H9 (cell line): ENCODE data around the gene POFUT2. TPM values are rescaled to one million over a fixed set of nuclear protein-coding genes. Genes with fewer than 3 reads are reported as not detected.

ENCODE experiments used
- DNase-seq: peaks from one replicate; pipeline ENCODE4 v3.0.0-alpha.2; 2017
- H2AFZ ChIP-seq: one replicate; pipeline ENCODE4 v1.6.1; 2013; ENCODE audit warnings: mild to moderate bottlenecking, low read length, control low read depth, moderate library complexity
- H2AK5ac ChIP-seq: 2 replicates; pipeline ENCODE4 v1.6.1; 2013; ENCODE audit warnings: low read length, control low read depth, mixed read lengths; ENCODE audit not compliant: insufficient read length
- H2BK120ac ChIP-seq: one replicate; pipeline ENCODE4 v1.6.1; 2013; ENCODE audit warnings: low read depth, mild to moderate bottlenecking, low read length, control low read depth, inconsistent platforms; ENCODE audit not compliant: poor library complexity, severe bottlenecking
- H2BK12ac ChIP-seq: 2 replicates; pipeline ENCODE4 v1.6.1; 2013; ENCODE audit warnings: low read length, control low read depth, mixed read lengths, low read depth; ENCODE audit not compliant: insufficient read length
- H2BK15ac ChIP-seq: 2 replicates; pipeline ENCODE4 v1.6.1; 2013; ENCODE audit warnings: low read depth, low read length, control low read depth
- H2BK20ac ChIP-seq: one replicate; pipeline ENCODE4 v1.6.1; 2013; ENCODE audit warnings: low read depth, mild to moderate bottlenecking, low read length, control low read depth, inconsistent platforms; ENCODE audit not compliant: poor library complexity, severe bottlenecking
- H2BK5ac ChIP-seq: 2 replicates; pipeline ENCODE4 v1.6.1; 2013; ENCODE audit warnings: low read length, control low read depth, mixed read lengths; ENCODE audit not compliant: insufficient read length
- H3K14ac ChIP-seq: 2 replicates; pipeline ENCODE4 v1.6.1; 2013; ENCODE audit warnings: low read length, control low read depth; ENCODE audit not compliant: insufficient read depth
- H3K18ac ChIP-seq: 2 replicates; pipeline ENCODE4 v1.6.1; 2013; ENCODE audit warnings: low read depth, mild to moderate bottlenecking, mixed read lengths, low read length, control low read depth; ENCODE audit not compliant: insufficient read length
- H3K23ac ChIP-seq: 2 replicates; pipeline ENCODE4 v1.6.1; 2013; ENCODE audit warnings: low read length, control low read depth, mixed read lengths, low read depth; ENCODE audit not compliant: insufficient read length
- H3K23me2 ChIP-seq: 2 replicates; pipeline ENCODE4 v1.6.1; 2013; ENCODE audit warnings: low read depth, mild to moderate bottlenecking, mixed read lengths, low read length, control low read depth; ENCODE audit not compliant: insufficient read length, poor library complexity, severe bottlenecking
- H3K27ac ChIP-seq: 2 replicates; pipeline ENCODE4 v1.5.1; 2013; ENCODE audit warnings: low read length, control low read depth, mixed read lengths, low read depth; ENCODE audit not compliant: insufficient read length
- H3K27me3 ChIP-seq: 2 replicates; pipeline ENCODE4 v1.6.1; 2013; ENCODE audit warnings: low read length, control low read depth, inconsistent platforms; ENCODE audit not compliant: insufficient read depth
- H3K4ac ChIP-seq: 2 replicates; pipeline ENCODE4 v1.6.1; 2013; ENCODE audit warnings: low read depth, mild to moderate bottlenecking, control low read depth, inconsistent platforms, low read length, moderate library complexity
- H3K4me1 ChIP-seq: 2 replicates; pipeline ENCODE4 v1.6.1; 2013; ENCODE audit warnings: low read length, control low read depth, inconsistent platforms; ENCODE audit not compliant: insufficient read depth
- H3K4me2 ChIP-seq: 2 replicates; pipeline ENCODE4 v1.6.1; 2013; ENCODE audit warnings: low read length, control low read depth, mixed read lengths; ENCODE audit not compliant: insufficient read length, insufficient read depth
- H3K56ac ChIP-seq: 2 replicates; pipeline ENCODE4 v1.6.1; 2013; ENCODE audit warnings: low read depth, mild to moderate bottlenecking, mixed read lengths, low read length, control low read depth; ENCODE audit not compliant: insufficient read length
- H3K79me1 ChIP-seq: 2 replicates; pipeline ENCODE4 v1.6.1; 2013; ENCODE audit warnings: low read depth, mild to moderate bottlenecking, moderate library complexity, low read length, control low read depth, inconsistent platforms; ENCODE audit not compliant: insufficient read depth, poor library complexity, severe bottlenecking
- H3K79me2 ChIP-seq: 2 replicates; pipeline ENCODE4 v1.6.1; 2013; ENCODE audit warnings: low read length, control low read depth, inconsistent platforms; ENCODE audit not compliant: insufficient read depth
- H3K9ac ChIP-seq: 2 replicates; pipeline ENCODE4 v1.6.1; 2013; ENCODE audit warnings: low read length, control low read depth, mixed read lengths; ENCODE audit not compliant: insufficient read length; ENCODE audit errors: extremely low read depth
- H3K9me3 ChIP-seq: one replicate; pipeline ENCODE4 v1.6.1; 2013; ENCODE audit warnings: low read depth, low read length, inconsistent platforms; ENCODE audit not compliant: control insufficient read depth
- H3T11ph ChIP-seq: one replicate; pipeline ENCODE4 v1.6.1; 2013; ENCODE audit warnings: mild to moderate bottlenecking, low read length, control low read depth, inconsistent platforms
- H4K20me1 ChIP-seq: one replicate; pipeline ENCODE4 v1.6.1; 2013; ENCODE audit not compliant: control insufficient read depth, insufficient read length, insufficient read depth
- H4K5ac ChIP-seq: 2 replicates; pipeline ENCODE4 v1.6.1; 2013; ENCODE audit warnings: low read depth, mild to moderate bottlenecking, mixed read lengths, low read length, control low read depth; ENCODE audit not compliant: insufficient read length
- H4K8ac ChIP-seq: replicated peaks from 2 replicates; pipeline ENCODE4 v1.6.1; 2013; ENCODE audit warnings: low read length, control low read depth, mixed read lengths, low read depth; ENCODE audit not compliant: insufficient read length
- H4K91ac ChIP-seq: 2 replicates; pipeline ENCODE4 v1.6.1; 2013; ENCODE audit warnings: low read depth, mild to moderate bottlenecking, moderate library complexity, mixed read lengths, low read length, control low read depth; ENCODE audit not compliant: insufficient read length
- H3K27ac Mint-ChIP-seq, 3 experiments: 2 replicates in 2 of 3; 3 replicates in 1 of 3; pipeline ENCODE4 v1.8.0; 2020 to 2021; ENCODE audit warnings: mixed read lengths in 3 of 3, mild to moderate bottlenecking in 1 of 3, moderate library complexity in 1 of 3
- H3K27me3 Mint-ChIP-seq: 2 replicates; pipeline ENCODE4 v1.8.0; 2021; ENCODE audit warnings: low read depth, mild to moderate bottlenecking, moderate library complexity, mixed read lengths
- H3K36me3 Mint-ChIP-seq, 3 experiments: 2 replicates in 2 of 3; 3 replicates in 1 of 3; pipeline ENCODE4 v1.8.0; 2020 to 2021; ENCODE audit warnings: low read depth in 3 of 3, mixed read lengths in 3 of 3; ENCODE audit not compliant: insufficient read depth in 1 of 3
- H3K4me1 Mint-ChIP-seq, 2 experiments: 2 replicates each; pipeline ENCODE4 v1.8.0; 2020; ENCODE audit warnings: mixed read lengths in 2 of 2
- H3K4me3 Mint-ChIP-seq, 2 experiments: 2 replicates in 1 of 2; 3 replicates in 1 of 2; pipeline ENCODE4 v1.8.0; 2020 to 2021; ENCODE audit warnings: mild to moderate bottlenecking in 2 of 2, mixed read lengths in 2 of 2, moderate library complexity in 1 of 2
- H3K9me3 Mint-ChIP-seq, 2 experiments: 2 replicates in 1 of 2; 3 replicates in 1 of 2; pipeline ENCODE4 v1.8.0; 2020; ENCODE audit warnings: mild to moderate bottlenecking in 2 of 2, mixed read lengths in 2 of 2, moderate library complexity in 1 of 2
- CTCF ChIP-seq: fragments of 200-600 bp; sonication (generic); conservative IDR thresholded peaks from 3 replicates; pipeline ENCODE4 v1.8.0; 2021; ENCODE audit warnings: antibody characterized with exemption, mild to moderate bottlenecking
- WGBS: extraction: QIAGEN DNeasy Blood & Tissue Kit; methylation state at CpG from one replicate; pipeline ENCODE4 v1.1.7; 2013; ENCODE audit warnings: missing lambda C conversion rate, low lambda C conversion rate, mixed read lengths; ENCODE audit not compliant: insufficient read length; ENCODE audit errors: extremely low coverage; 5-methylcytosine and 5-hydroxymethylcytosine counted together
- total RNA-seq: library from RNA; stranded (reverse); gene quantifications from 2 replicates; pipeline ENCODE4 v1.2.1, GENCODE V29; 2021

Gene POFUT2
- total RNA-seq, 1 experiment from 2014 or later, result 34.8 TPM

DNA sequence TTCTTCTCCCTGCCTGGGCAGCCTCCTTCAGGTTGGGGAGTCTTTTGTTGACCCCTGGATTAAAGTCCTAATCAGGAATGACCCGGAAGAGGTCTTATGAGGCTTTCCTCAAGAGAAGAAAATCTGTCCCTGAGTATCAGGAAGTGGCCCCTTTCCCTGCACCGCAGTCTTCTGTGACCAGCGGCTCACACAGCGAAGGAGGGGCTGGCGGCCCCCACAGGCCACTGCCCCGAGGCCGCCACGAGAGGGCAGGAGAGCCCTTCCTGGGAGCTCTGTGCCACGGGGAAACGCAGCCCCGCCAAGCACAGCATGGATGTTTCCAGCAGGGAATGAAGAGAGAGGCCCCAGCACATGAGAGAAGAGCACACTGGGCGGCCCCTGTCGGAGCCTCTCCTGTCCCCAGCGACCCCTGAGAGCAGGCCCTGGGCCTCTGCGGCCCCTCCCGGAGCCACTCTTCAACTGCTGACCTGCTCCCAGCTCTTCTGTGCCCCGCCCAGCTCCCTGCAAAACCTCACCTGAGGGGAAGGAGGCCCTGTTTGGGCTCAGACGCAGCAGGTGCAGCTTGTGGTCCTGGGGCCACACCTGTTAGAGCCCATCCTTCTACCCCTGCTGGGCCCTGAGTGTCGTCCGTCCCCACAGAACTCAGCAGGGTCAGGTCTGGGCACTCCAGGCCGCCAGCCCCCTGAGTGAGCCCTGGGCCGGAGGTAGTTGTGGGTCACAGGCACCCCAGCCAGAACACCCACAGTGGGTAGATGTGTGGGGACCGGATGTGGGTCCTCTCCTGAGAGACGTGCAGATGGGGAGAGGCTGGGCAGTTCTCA is 4.9 kb upstream of the POFUT2 start:
- H3K56ac ChIP-seq, result no peak overlapping the region
- no peaks in the 10 kb centered on the region for H3K79me1 ChIP-seq
- H3K23ac ChIP-seq, result no peak overlapping the region
- H4K5ac ChIP-seq, result no peak overlapping the region
- no CpG with 5 or more reads among the region's 24 CpGs for WGBS
- Mint-ChIP-seq H3K36me3 (peaks cover 0 to 8% (median 0%) of the 10 kb centered on the region in 3 experiments; a peak in 1 of 7 replicates), H3K9me3 (no peaks in the 10 kb centered on the region), H3K27me3 (no peaks in the 10 kb centered on the region), H3K4me1 (peaks cover 31% of the 10 kb centered on the region in 2 experiments), H3K4me3 (peak overlapping the region in 1 of 2 experiments; percentile 55; a peak in 1 of 5 replicates), H3K27ac (0 out of 7 replicates have a peak overlapping the region, but pooled peaks of 1 of the 3 experiments have one; percentile 90)
- H3K14ac ChIP-seq, result no peak overlapping the region; the same call in 1 of the 2 replicates
- H4K20me1 ChIP-seq, result no peaks in the 10 kb centered on the region
- H3K4me2 ChIP-seq, result no peak overlapping the region
- peak; percentile 88 for DNase-seq
- no peak overlapping the region for H4K91ac ChIP-seq
- H3T11ph ChIP-seq, result no peak overlapping the region
- no peak overlapping the region for H2BK20ac ChIP-seq
- TF ChIP-seq CTCF, result peak; percentile 100
- H3K9me3 ChIP-seq, result no peaks in the 10 kb centered on the region
- no peak overlapping the region for H2BK120ac ChIP-seq
- H3K27ac ChIP-seq, result no peak overlapping the region
- no peaks in the 10 kb centered on the region for H3K79me2 ChIP-seq
- no peak overlapping the region for H3K4ac ChIP-seq
- H2BK12ac ChIP-seq, result no peak overlapping the region
- H3K27me3 ChIP-seq, result no peaks in the 10 kb centered on the region
- no peak overlapping the region for H3K9ac ChIP-seq
- H3K18ac ChIP-seq, result no peak overlapping the region
- no peak overlapping the region for H2BK5ac ChIP-seq
- H3K4me1 ChIP-seq, result no peaks in the 10 kb centered on the region; the same call in 1 of the 2 replicates
- H4K8ac ChIP-seq, result no peak overlapping the region
- H2AK5ac ChIP-seq, result no peak overlapping the region
- H2AFZ ChIP-seq, result no peak overlapping the region
- H3K23me2 ChIP-seq, result no peaks in the 10 kb centered on the region
- H2BK15ac ChIP-seq, result no peak overlapping the region
